ENCODE measurements around the gene CDK5RAP3. TPM values are rescaled to one million over a fixed set of nuclear protein-coding genes. Genes with fewer than 3 reads are reported as not detected.

Gene CDK5RAP3
- total and polyA plus RNA-seq, 2 of the 13 experiments (the other 11 are each of a cell fraction or from before 2014, with no cell fraction given): 128 to 154 TPM

DNA sequence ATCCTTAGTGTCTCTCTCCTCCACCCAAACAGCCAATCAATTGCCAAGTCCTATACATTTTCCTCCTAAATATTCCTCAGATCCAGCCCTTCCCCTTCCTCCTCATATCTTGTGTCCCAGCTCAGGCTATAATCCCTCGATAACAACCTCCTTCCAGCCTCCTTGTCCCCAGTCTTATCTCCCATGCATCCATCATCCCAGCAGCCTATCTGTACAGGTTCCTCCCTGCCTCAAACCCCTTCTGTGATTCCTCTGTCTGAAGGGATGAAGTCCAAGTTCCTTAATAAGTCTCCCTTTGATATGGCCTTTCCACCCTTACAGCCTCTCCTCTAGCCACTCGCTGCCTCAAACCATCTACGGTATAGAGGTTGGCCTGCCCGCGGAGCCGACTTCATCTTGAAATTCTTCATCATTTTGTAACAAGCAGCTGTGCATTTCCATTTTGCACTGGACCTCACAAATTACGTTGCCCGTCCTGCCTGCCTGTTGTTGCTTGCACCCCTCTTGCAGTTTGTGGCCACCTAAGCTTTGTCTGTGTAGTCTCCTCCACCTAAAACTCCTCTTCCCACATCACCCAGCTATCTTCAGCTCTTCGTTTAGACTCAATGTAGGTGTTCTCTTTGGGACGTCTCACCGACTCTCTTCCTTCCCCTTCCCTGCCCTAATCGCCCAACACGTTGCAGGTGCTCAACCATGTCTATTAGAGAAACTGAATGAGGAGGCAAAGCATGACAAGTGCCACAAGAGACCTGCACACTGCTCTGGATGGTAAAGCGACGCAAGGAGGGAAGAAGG lies 786 bp upstream of the CDK5RAP3 start (continued):
- TF ChIP-seq ZNF225 (CRISPR knock-in tag; IDR thresholded peaks at IDR 0.05): no peak
- peak; percentile 67; the same call in 1 of the 2 replicates for TF ChIP-seq ZNF607 (CRISPR knock-in tag; IDR thresholded peaks at IDR 0.05; ENCODE audit: borderline replicate concordance)
- TF ChIP-seq E2F5 (CRISPR knock-in tag; conservative IDR thresholded peaks at IDR 0.05): no peak
- TF ChIP-seq NR1H2 (CRISPR knock-in tag; IDR thresholded peaks at IDR 0.05; ENCODE audit: borderline replicate concordance, low read depth): no peak
- TF ChIP-seq THAP7 (CRISPR knock-in tag; IDR thresholded peaks at IDR 0.05): 0 out of 2 replicates have a peak, but pooled peaks have one; percentile 1
- TF ChIP-seq TBX2 (CRISPR knock-in tag; IDR thresholded peaks at IDR 0.05; ENCODE audit: borderline replicate concordance): no peak

DNA sequence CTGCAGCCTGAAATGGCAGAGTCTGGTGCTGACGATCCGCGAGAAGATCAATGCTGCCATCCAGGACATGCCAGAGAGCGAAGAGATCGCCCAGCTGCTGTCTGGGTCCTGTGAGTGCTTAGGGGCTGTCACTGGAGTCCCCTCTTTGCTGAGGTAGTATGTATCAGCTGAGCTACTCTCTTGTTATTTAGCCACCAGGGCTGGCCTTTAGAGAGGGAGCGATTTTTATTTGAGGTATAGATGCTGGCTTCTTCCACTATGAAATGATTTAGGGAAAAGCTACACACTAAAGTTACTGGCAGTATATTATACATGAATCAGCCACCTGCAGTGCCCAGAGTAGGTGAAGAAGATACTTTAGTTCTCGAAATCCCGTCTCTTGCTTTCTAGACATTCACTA lies 2.6 kb downstream of the CDK5RAP3 start:
- no peak overlapping the region for H3K9ac ChIP-seq (ENCODE audit: insufficient read depth, low read depth, low read length)
- in situ Hi-C loops (cut with HindIII; ENCODE audit: extremely low pct_ligation_motif_present, low pct_unique_long_range_greater_than_20kb) (no loop called here), intact Hi-C loops (cut with micrococcal nuclease; ENCODE audit: unreplicated experiment) (no loop called here)
- no peak overlapping the region for H3K4me3 ChIP-seq (replicated peaks in 1 of 3; ENCODE audit: insufficient read depth in 1 of 3, low read depth in 2 of 3, low read length in 3 of 3)
- peaks cover 30% of the 10 kb centered on the region for H3K4me1 ChIP-seq (ENCODE audit: insufficient read depth, low read length)
- no TSS peak for BruUV-seq (replicated peaks)
- ChIA-PET POLR2A (interaction anchor here (9.9 kb wide), 1 partner anchor 18 kb away, joined by 267 read pairs; the partner anchor contains the start of gene PRR15L), CTCF (ENCODE audit: low intra/inter-chr PET ratio, low total read pairs) (no interaction called here)
- H3K9me3 ChIP-seq (ENCODE audit: low read length): no peaks in the 10 kb centered on the region
- no peaks in the 10 kb centered on the region; a peak in 1 of 5 replicates for H3K27me3 ChIP-seq (ENCODE audit: control insufficient read depth in 1 of 2, insufficient read depth in 2 of 2, low read length in 2 of 2)
- H3K36me3 ChIP-seq (replicated peaks in 1 of 2; ENCODE audit: control insufficient read depth in 1 of 2, insufficient read depth in 2 of 2, low read length in 2 of 2): peaks cover 19 to 41% of the 10 kb centered on the region in 2 experiments
- DNase-seq (ENCODE audit: low spot score): no peak
- peaks cover under 1% of the 10 kb centered on the region; the same call in 1 of the 2 replicates for H4K20me1 ChIP-seq (ENCODE audit: insufficient read depth, low read length)
- no peak overlapping the region for H3K4me2 ChIP-seq (ENCODE audit: low read depth, low read length)
- H2AFZ ChIP-seq (ENCODE audit: low read length): no peak overlapping the region
- H3K79me2 ChIP-seq (ENCODE audit: insufficient read depth, low read length): peaks cover 17% of the 10 kb centered on the region
- no peak for ATAC-seq
- FAIRE-seq: no peak
- H3K27ac ChIP-seq (ENCODE audit: extremely low read length, insufficient read depth, low read length): no peak overlapping the region
- 97% methylated on average over 8 of the region's 8 CpGs for whole genome bisulfite sequencing (ENCODE audit: low lambda C conversion rate)
- TF ChIP-seq ZEB1 (IDR thresholded peaks at IDR 0.05; ENCODE audit: insufficient replicate concordance, low read depth) (no peak), IRX3 (CRISPR knock-in tag; IDR thresholded peaks at IDR 0.05; ENCODE audit: borderline replicate concordance, low read depth) (no peak), CCAR2 (optimal IDR thresholded peaks at IDR 0.05; ENCODE audit: low read depth, low read length) (no peak), PHF8 (CRISPR knock-in tag; IDR thresholded peaks at IDR 0.05) (no peak), AKAP8 (CRISPR knock-in tag; IDR thresholded peaks at IDR 0.05) (no peak), HNF4G (IDR thresholded peaks at IDR 0.05; ENCODE audit: borderline replicate concordance, low read depth, low read length) (no peak), HNF4G (CRISPR knock-in tag; IDR thresholded peaks at IDR 0.05; ENCODE audit: borderline replicate concordance, low read depth) (no peak), ZNF768 (CRISPR knock-in tag; IDR thresholded peaks at IDR 0.05) (no peak), ISL2 (CRISPR knock-in tag; IDR thresholded peaks at IDR 0.05) (no peak), HOMEZ (CRISPR knock-in tag; IDR thresholded peaks at IDR 0.05; ENCODE audit: low read depth) (no peak), ATF7-NPFF (CRISPR knock-in tag; IDR thresholded peaks at IDR 0.05; ENCODE audit: low read depth) (no peak), STAG1 (CRISPR knock-in tag; IDR thresholded peaks at IDR 0.05) (no peak), ZNF496 (CRISPR knock-in tag; IDR thresholded peaks at IDR 0.05; ENCODE audit: insufficient replicate concordance) (no peak), HNRNPH1 (optimal IDR thresholded peaks at IDR 0.05; ENCODE audit: low read depth, low read length) (no peak)
- TF ChIP-seq, protein P1, sequence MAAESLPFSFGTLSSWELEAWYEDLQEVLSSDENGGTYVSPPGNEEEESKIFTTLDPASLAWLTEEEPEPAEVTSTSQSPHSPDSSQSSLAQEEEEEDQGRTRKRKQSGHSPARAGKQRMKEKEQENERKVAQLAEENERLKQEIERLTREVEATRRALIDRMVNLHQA (CRISPR knock-in tag; IDR thresholded peaks at IDR 0.05): no peak
